ENCODE results near the gene PSMB9. TPM values are rescaled to one million over a fixed set of nuclear protein-coding genes. Genes with fewer than 3 reads are reported as not detected.
"Not testable (repeated sequence)": the region's sequence is repeated elsewhere in the genome, so short reads cannot be mapped to it uniquely, and the experiment has no call there.

PSMB9 gene
- polyA plus RNA-seq, 4 donors = 5.7 to 7.4 (median 6.0) TPM

- no peak for DNase-seq (ENCODE audit: low read depth in 4 of 4, low spot score in 3 of 4)
Measured at GRCh38 chr6:32857156-32857891, 3.3 kb downstream of the PSMB9 start.

GRCh38 chr6:32858194-32858593, 4.2 kb downstream of the PSMB9 start:
- DNase-seq (ENCODE audit: low read depth in 4 of 4, low spot score in 3 of 4) = no peak

DNA sequence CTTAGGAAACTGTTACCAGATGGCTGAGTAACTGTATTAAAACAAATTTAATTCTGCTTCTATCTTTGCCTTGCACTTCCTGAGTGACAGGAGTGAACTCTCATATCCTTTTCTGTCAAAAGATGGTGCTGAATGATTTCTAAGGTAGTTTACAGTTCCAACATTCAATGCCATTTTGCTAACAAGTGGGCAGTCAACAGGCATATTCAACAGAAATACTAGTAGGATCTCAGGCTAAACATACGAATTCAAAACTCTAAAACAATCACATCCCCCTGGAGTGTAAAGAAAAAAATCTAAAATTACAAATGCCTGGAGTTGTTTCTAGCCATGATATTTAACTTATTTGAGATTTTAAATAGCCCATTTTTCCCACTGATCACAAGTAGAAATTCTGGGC, 6.7 kb downstream of the PSMB9 start:
- DNase-seq (ENCODE audit: low read depth in 4 of 4, low spot score in 3 of 4) = no peak

DNA sequence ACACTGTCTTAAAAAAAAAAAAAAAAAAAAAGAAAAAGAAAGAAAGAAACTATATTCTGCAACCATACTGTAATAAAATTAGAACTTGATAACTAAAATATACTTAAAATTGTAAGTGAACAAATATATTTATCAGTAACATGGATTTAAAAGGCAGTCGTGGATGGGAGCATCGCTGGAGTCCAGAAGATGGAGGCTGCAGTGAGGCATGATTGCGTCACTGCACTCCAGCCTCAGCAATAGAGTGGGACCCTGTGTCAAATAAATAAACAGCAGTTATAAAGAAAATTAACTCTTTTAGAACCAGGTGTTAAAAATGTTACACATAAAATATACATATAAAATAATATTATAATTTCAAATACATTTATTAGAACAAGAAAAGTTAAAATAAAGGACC, 8.7 kb downstream of the PSMB9 start:
- no peak for DNase-seq (ENCODE audit: low read depth in 4 of 4, low spot score in 3 of 4)

DNA sequence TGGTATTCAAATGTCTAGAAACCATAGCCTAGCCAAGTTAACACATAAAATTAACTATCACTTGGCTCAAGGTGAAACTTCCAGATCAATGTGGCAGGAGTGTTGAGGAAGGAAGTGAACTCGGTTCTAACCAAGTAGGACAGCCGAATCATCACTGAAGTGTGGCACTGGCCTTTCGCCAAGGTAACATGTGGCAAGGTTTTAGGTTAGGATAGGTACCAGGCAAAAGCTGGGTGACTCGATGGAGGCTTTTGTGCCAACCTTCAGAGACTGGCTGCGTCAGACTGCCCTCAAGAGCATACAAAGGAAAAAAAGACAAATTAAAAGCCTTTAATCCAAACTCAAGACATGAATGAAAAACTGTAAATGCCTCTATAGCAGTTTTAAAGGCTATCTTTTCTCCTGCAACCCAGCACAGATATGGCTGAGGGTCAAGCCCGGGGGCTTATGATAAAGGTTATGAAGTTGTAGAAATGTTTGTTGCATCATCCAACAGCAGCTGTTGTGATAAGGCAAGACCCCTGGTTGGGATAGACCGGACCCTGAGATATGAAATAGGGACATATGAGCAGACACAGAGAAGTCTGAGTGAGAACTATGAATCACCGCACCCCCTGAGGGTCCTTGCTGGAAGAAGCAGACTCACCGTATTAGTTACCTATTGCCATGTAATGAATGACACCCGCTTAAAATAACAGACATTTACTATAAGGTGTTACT, 11.9 kb downstream of the PSMB9 start:
- no peak for DNase-seq (ENCODE audit: low read depth in 4 of 4, low spot score in 3 of 4)

GRCh38 chr6:32867022-32867477, 13.1 kb downstream of the PSMB9 start:
- no peak for DNase-seq (ENCODE audit: low read depth in 4 of 4, low spot score in 3 of 4)

DNA sequence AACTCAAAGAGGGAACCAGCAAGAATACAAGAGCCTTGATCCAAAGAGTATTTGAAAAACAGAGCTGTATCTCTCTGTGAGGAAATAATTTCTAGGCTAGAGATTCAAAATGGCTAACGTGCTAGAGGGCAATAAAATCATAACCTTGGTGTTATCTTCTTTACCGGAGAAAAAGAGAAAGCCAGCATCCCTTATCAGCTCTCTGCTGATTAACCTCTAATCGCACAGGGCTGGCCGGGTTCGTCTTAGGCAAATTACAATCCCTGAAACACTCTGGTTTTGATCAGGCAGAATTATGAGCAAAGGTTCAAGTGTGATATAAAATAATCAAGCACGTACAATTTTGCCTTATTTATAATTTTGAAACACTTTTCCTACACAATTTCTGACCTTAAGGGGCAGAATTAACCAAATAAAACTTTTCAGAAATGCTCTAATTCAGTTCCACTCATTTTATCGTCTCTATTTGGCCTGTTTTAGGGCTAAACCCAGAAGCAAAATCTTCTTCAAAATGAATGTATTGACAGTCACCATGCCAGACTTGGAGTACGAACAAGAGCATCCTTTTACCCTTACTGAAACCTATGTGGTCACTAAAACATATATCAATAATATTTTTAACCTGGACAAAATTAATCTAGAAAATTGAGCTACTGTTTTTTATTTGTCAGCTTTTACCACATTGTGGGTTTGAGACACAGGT, 13.7 kb downstream of the PSMB9 start:
- DNase-seq (ENCODE audit: low read depth in 4 of 4, low spot score in 3 of 4) = no peak

- DNase-seq (ENCODE audit: low read depth in 4 of 4, low spot score in 3 of 4) = peak in 3 of 4 donors; percentile 79 to 81 (median 79)
Measured at GRCh38 chr6:32868257-32868788, 14.3 kb downstream of the PSMB9 start.

DNA sequence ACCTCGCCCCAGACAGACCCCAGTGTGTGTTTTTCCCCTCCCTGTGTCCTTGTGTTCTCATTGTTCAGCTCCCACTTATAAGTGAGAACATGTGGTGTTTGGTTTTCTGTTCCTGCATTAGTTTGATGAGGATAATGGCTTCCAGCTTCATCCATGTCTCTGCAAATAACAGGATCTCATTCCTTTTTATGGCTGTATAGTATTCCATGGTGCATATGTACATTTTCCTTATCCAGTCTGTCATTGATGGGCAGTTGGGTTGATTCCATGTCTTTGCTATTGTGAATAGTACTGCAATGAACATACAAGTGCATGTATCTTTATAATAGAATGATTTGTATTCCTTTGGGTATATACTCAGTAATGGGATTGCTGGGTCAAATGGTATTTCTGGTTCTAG, 20.0 kb downstream of the PSMB9 start:
- DNase-seq (ENCODE audit: low read depth in 4 of 4, low spot score in 3 of 4) = not testable (repeated sequence)

GRCh38 chr6:32876603-32877002, 22.6 kb downstream of the PSMB9 start:
- DNase-seq (ENCODE audit: low read depth in 4 of 4, low spot score in 3 of 4) = no peak

DNA sequence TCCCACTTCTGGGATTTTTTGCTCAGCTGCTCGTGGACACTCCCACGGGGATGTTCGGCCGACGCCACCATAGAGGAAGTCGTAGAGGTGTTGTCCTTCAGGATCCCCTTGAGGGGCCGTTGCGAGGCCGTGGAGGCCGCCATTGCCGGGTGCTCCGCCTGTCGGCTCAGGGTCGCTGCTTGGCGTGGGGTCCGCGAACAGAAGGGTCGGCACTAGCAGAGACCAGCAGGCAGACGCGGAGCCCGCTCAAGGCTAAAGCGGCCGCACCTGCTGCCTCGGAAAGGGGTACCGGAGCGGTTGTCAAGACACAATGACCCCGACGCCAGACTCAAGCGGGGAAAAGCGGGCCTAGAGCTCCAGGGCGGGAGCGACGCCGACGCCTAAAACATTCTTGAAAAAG, 25.7 kb downstream of the PSMB9 start:
- DNase-seq (ENCODE audit: low read depth in 4 of 4, low spot score in 3 of 4) = no peak

GRCh38 chr6:32880962-32881361, 27.0 kb downstream of the PSMB9 start:
- DNase-seq (ENCODE audit: low read depth in 4 of 4, low spot score in 3 of 4) = not testable (repeated sequence)

- no peak for DNase-seq (ENCODE audit: low read depth in 4 of 4, low spot score in 3 of 4)
Measured at GRCh38 chr6:32882879-32883250, 28.9 kb downstream of the PSMB9 start.

DNA sequence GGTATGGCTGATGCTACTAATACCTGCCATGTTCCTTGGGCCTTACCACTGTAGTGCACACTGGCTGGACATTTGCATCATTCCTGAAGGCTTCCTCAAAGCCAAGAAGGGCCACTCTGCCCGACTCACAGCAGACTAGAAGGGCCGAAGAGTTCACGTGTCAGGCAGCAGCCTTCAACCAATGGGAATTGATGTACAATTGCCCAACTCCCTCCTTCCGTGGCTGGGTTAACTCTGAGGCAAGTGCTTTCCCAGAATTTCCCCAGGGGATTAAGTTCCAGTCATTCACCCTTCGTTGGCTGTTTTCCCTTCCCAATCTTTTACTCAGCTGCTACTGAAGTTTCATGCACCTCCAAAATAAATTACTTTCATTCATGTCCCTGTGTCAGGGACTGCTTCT, 29.8 kb downstream of the PSMB9 start:
- DNase-seq (ENCODE audit: low read depth in 4 of 4, low spot score in 3 of 4) = no peak

- peak; percentile 70 to 78 (median 72) for DNase-seq (ENCODE audit: low read depth in 4 of 4, low spot score in 3 of 4)
Measured at GRCh38 chr6:32885698-32886286, 31.8 kb downstream of the PSMB9 start.

DNA sequence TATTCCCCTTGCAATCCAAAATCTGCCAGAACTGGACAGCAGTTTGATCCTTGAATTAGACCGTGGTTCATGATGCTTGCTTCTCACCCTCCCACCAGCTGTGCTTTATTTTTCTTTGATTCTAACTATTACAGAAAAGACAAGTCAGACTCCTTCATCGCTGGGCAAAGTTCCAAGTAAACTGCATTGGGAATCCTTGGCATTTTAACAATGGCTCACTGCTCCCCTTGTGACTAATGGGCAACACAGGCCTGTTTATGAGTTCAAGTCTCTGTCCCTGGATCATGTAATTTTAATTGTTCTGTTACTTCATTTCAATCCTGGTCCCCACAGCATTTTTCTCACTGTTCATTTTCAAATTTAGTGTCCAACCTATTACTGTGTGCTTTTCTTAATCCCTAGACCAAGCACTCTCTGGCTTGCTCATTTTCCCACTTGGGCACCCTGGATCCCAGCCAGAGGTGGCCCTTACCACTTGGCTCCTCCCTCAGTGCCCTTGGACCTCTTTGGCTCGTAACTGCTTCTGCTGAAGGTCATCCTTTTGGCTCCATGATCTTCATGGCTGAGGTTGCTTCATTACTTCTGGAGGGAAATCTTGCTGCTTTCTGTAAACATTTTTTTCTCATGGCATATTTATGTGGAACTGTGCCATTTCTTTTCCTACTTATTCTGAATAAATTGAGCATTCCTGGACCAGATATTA, 32.8 kb downstream of the PSMB9 start:
- DNase-seq (ENCODE audit: low read depth in 4 of 4, low spot score in 3 of 4) = no peak

- no peak for DNase-seq (ENCODE audit: low read depth in 4 of 4, low spot score in 3 of 4)
Measured at GRCh38 chr6:32887616-32888015, 33.6 kb downstream of the PSMB9 start.

GRCh38 chr6:32888576-32888975, 34.6 kb downstream of the PSMB9 start:
- no peak for DNase-seq (ENCODE audit: low read depth in 4 of 4, low spot score in 3 of 4)

DNA sequence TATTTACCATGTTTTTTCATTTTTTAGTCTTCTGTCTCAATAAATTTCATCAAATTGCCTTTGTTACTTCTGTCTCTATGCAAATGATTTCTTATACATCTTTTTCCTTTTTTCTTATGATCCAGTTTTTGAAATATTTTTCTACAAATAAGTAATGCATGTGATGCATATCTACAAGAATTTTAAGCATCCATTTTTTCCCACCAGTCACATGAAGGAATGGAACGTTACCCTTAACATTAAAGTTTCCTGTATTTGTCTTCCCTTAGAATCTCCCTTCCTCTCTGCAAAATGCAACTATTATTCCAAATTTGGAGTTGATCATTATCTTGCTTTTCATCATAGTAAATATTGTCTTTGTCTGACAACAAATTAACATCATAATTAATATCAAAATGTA, 35.5 kb downstream of the PSMB9 start:
- no peak for DNase-seq (ENCODE audit: low read depth in 4 of 4, low spot score in 3 of 4)

DNA sequence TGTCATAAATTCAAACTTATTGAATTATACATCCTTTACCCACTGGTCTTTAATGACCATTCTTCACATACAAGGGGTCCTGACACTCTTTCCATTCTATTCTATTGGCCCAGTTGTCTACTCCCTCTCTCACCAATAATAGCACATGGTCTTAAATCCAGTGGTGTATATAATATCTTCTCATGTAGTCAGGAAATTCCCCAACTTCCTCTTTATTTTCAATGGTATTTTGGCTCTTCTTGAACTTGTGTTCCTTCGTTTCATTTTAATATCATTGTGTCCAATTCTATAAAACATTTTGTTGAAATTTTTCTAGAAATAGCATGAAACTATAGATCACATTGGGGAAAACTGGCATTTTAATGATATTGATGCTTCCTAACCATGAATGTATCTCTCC, 36.8 kb downstream of the PSMB9 start:
- no peak for DNase-seq (ENCODE audit: low read depth in 4 of 4, low spot score in 3 of 4)

Data from right renal pelvis (tissue), 4 donors.